RWPE2 (cell line): Measurements from ENCODE around the gene CELF2.

Experiments used
- ATAC-seq: fragments of 200-7000 bp; cut with Tn5 transposase; 3 replicates; pipeline ENCODE4 v1.9.1; 2021; ENCODE audit warnings: low read depth
- DNase-seq: peaks from one replicate; pipeline ENCODE4 v3.0.0-alpha.2; 2020; ENCODE audit warnings: low spot score
- H3K27ac ChIP-seq: fragments of 450-650 bp; 2 replicates; pipeline ENCODE4 v1.5.1; 2017; ENCODE audit warnings: mild to moderate bottlenecking; ENCODE audit not compliant: poor library complexity, severe bottlenecking
- H3K27me3 ChIP-seq: fragments of 250-450 bp; sonication (Bioruptor Pico); 2 replicates; pipeline ENCODE4 v1.5.1; 2021; ENCODE audit warnings: mild to moderate bottlenecking, moderate library complexity; ENCODE audit not compliant: insufficient read depth, poor library complexity, severe bottlenecking
- H3K36me3 ChIP-seq: fragments of 250-450 bp; sonication (Bioruptor Pico); 2 replicates; pipeline ENCODE4 v1.5.1; 2020; ENCODE audit warnings: low read depth, mild to moderate bottlenecking, moderate library complexity
- H3K4me1 ChIP-seq: fragments of 250-450 bp; sonication (Bioruptor Pico); 2 replicates; pipeline ENCODE4 v1.5.1; 2021; ENCODE audit warnings: mild to moderate bottlenecking, moderate library complexity; ENCODE audit not compliant: insufficient read depth, poor library complexity, severe bottlenecking
- H3K4me3 ChIP-seq: fragments of 250-450 bp; sonication (Bioruptor Pico); 2 replicates; pipeline ENCODE4 v1.5.1; 2021; ENCODE audit warnings: mild to moderate bottlenecking, moderate library complexity; ENCODE audit not compliant: severe bottlenecking
- H3K9me3 ChIP-seq: fragments of 250-450 bp; sonication (Bioruptor Pico); 2 replicates; pipeline ENCODE4 v1.5.1; 2021; ENCODE audit warnings: mild to moderate bottlenecking, moderate library complexity; ENCODE audit not compliant: severe bottlenecking
- CTCF ChIP-seq: fragments of 450-650 bp; IDR thresholded peaks from one replicate; pipeline ENCODE4 v1.5.1; 2017; ENCODE audit warnings: mild to moderate bottlenecking, moderate library complexity; ENCODE audit not compliant: poor library complexity, severe bottlenecking

Gene CELF2

GRCh38 chr10:11159543-11160215 is 142.0 kb downstream of the CELF2 start:
- H3K27ac ChIP-seq = no peak overlapping the region
- TF ChIP-seq CTCF = no peak
- peaks cover 5% of the 10 kb centered on the region for H3K27me3 ChIP-seq
- H3K4me3 ChIP-seq = no peak overlapping the region
- ATAC-seq = no peak
- H3K36me3 ChIP-seq = no peaks in the 10 kb centered on the region
- H3K9me3 ChIP-seq = no peaks in the 10 kb centered on the region
- no peak for DNase-seq
- H3K4me1 ChIP-seq = no peaks in the 10 kb centered on the region

DNA sequence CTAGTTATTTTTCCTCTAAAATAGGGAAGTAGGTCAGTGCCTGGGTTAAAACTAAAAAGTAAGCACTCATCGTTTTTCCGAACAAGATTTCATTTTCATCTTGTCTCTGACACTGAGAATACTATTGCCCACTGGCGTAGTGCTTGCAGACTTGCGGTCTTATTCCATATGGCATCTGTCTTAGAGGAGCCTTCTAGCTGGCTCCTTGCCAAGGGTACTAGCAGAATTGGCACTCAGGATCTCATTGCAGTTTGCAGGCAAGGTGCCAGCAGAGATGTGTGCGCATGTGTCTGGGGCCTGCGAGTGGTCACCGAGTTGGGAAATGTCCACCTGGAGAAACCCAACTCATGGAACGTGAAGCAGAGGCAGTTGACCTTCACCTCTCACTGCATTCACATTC is 143.4 kb downstream of the CELF2 start:
- DNase-seq = no peak
- no peak for TF ChIP-seq CTCF

DNA sequence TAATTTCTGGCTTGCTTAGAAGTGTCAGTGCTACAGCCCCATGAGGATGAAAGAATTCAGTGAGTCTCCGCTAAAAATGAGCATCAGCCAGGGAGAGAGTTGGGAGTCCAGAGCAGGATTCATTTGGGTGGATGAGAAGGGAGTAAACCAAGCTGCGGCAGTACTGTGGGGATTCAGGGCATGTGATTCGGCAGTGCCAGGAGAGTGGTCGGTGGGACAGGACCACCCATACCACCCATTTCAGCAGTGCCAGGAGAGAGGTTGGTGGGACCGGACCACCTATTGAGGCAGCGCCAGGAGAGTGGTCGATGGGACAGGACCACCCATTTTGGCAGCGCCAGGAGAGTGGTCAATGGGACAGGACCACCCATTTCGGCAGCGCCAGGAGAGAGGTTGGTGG is 144.2 kb downstream of the CELF2 start:
- no peak for ATAC-seq
- H3K4me3 ChIP-seq = no peak overlapping the region
- no peak for TF ChIP-seq CTCF
- H3K4me1 ChIP-seq = no peaks in the 10 kb centered on the region
- no peaks in the 10 kb centered on the region for H3K9me3 ChIP-seq
- peaks cover 25% of the 10 kb centered on the region for H3K27me3 ChIP-seq
- no peaks in the 10 kb centered on the region for H3K36me3 ChIP-seq
- H3K27ac ChIP-seq = no peak overlapping the region
- DNase-seq = no peak

More for the DNA sequence above, 143.4 kb downstream of the CELF2 start:
- Histone ChIP-seq H3K27me3 (peaks cover 17% of the 10 kb centered on the region), H3K9me3 (no peaks in the 10 kb centered on the region), H3K4me3 (no peak overlapping the region), H3K27ac (no peak overlapping the region), H3K36me3 (no peaks in the 10 kb centered on the region), H3K4me1 (no peaks in the 10 kb centered on the region)
- ATAC-seq = no peak

DNA sequence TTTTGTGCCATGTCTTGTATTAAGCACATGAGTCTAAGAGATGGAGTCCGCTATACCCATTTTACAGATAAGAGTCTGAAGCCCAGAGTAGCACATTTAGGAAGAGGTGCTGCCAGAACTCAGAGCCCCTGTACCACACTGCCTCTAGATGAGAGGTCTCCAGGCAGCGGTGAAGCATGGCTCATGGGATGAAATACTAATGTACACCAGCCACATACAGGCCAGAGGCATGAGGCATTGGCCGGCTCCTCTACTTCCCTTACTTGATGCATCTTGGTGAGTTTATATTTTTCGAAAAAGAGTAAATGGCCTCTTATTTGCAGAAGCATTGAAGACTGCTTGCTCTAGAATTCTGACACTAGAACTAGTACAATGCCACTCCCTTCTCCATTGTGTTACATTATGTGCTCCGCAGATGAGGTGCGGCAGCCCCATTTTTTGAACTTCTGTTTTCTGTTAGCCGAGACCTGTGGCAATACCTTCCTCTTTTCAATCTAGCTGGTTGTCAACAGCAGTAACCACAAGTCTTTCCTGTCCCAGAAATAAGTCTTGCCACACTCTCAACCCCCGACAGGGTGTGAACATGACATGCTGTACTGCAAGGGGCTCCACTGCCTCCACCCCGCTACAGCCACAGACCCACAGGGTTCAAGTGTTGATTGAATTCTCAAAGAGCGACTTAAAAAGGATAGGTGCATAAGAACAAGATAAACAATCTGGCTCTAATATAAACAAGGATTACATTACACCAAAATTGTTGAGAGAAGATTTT is 145.3 kb downstream of the CELF2 start:
- no peak overlapping the region for H3K4me3 ChIP-seq
- no peaks in the 10 kb centered on the region for H3K36me3 ChIP-seq
- peaks cover 26% of the 10 kb centered on the region for H3K27me3 ChIP-seq
- DNase-seq = no peak
- H3K4me1 ChIP-seq = no peaks in the 10 kb centered on the region
- no peak overlapping the region for H3K27ac ChIP-seq
- H3K9me3 ChIP-seq = no peaks in the 10 kb centered on the region
- no peak for ATAC-seq
- TF ChIP-seq CTCF = no peak
